ENCODE measurements around the gene PTOV1.
A peak's percentile ranks its signal among the peaks of the same experiment; 100 is the strongest.

DNA sequence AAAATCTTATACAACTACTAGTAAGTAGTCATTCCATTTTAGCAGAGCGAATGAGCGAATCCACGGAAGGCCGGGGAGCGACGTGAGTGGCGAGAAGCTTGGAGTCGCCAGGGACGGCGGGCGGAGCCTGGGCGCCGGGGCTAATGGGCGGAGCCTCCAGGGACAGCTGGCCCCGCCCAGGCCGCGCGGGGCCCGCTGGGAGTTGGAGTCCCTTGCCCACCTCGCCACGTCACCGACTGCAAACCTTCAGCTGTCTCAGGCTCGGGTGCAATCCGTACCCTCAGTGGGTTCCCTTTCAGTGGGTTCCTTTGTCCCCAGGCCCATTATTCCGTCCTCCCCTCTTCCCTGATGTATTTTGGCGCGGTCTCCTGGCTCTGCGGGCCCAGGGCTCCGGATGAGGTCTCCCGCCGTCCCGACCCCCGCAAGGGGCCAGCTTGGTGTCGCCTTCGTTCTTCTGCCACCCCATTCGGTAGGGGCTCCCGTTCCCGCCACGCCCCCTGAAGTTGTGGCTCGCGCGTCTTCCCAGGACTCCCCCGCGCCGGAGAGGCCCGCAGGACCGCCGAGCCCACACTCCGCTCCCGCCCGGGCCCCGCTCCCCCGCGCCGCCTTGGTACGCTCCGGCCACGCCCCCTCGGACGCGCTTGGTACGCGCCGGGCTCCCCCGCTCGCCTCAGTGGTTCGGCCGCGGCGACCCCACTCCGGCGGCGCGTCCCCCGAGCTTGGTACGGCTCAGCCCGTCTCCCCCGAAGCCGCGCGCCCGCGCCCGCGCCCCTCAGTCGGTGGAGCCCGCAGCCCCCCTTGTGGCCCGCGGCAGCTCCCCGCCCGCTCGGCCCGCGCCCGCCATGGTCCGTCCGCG, at the start of gene PTOV1:
- TF ChIP-seq, protein P1, sequence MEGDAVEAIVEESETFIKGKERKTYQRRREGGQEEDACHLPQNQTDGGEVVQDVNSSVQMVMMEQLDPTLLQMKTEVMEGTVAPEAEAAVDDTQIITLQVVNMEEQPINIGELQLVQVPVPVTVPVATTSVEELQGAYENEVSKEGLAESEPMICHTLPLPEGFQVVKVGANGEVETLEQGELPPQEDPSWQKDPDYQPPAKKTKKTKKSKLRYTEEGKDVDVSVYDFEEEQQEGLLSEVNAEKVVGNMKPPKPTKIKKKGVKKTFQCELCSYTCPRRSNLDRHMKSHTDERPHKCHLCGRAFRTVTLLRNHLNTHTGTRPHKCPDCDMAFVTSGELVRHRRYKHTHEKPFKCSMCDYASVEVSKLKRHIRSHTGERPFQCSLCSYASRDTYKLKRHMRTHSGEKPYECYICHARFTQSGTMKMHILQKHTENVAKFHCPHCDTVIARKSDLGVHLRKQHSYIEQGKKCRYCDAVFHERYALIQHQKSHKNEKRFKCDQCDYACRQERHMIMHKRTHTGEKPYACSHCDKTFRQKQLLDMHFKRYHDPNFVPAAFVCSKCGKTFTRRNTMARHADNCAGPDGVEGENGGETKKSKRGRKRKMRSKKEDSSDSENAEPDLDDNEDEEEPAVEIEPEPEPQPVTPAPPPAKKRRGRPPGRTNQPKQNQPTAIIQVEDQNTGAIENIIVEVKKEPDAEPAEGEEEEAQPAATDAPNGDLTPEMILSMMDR (IDR thresholded peaks at IDR 0.05): no peak
- TF ChIP-seq POLR2A (IDR thresholded peaks at IDR 0.05): peak in 1 of 2 donors; percentile 81
